ENCODE measurements around the gene PLA2G4E.

DNA sequence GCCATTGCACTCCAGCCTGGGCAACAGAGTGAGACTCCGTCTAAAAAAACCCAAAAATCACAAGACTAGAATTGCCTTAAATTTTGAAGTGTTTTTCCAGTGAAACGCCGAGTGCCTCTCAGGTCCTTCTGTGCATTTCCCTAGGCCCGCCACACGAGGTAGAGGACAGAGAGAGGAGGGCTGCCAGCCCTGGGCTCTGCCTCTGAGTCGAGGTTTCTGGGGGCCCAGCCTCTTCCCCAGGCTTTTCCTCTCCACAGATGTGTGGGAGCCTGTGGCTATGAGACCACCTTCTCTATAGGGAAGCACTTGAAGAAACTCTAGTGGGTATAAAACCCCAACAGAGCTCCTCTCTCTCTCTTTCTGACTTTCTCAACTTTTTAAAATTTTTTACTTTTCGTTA, 37.6 kb downstream of the PLA2G4E start:
- TF ChIP-seq POLR2A (IDR thresholded peaks at IDR 0.05) (no peak), POLR2AphosphoS5 (IDR thresholded peaks at IDR 0.05) (no peak)
- TF ChIP-seq, protein P1, sequence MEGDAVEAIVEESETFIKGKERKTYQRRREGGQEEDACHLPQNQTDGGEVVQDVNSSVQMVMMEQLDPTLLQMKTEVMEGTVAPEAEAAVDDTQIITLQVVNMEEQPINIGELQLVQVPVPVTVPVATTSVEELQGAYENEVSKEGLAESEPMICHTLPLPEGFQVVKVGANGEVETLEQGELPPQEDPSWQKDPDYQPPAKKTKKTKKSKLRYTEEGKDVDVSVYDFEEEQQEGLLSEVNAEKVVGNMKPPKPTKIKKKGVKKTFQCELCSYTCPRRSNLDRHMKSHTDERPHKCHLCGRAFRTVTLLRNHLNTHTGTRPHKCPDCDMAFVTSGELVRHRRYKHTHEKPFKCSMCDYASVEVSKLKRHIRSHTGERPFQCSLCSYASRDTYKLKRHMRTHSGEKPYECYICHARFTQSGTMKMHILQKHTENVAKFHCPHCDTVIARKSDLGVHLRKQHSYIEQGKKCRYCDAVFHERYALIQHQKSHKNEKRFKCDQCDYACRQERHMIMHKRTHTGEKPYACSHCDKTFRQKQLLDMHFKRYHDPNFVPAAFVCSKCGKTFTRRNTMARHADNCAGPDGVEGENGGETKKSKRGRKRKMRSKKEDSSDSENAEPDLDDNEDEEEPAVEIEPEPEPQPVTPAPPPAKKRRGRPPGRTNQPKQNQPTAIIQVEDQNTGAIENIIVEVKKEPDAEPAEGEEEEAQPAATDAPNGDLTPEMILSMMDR (IDR thresholded peaks at IDR 0.05) = no peak

All from breast epithelium (tissue), 3 donors.